HCT116 (cell line): ENCODE data around the gene TRAPPC12.

ENCODE experiments used
- POLR2AphosphoS5 ChIP-seq: IDR thresholded peaks from 2 replicates; pipeline ENCODE4 v1.6.1; 2011; ENCODE audit warnings: mild to moderate bottlenecking, low read depth, low read length, moderate library complexity
- TF ChIP-seq, protein P1 (sequence below), 3 experiments: fragments of 200-600 bp in 1 of 3; sonication (generic) in 1 of 3; IDR thresholded peaks in 2 of 3; conservative IDR thresholded peaks in 1 of 3; 2 replicates each; pipeline ENCODE4 v1.5.1; 2012 to 2017; ENCODE audit warnings: low read depth in 2 of 3, low read length in 2 of 3, antibody characterized with exemption in 1 of 3, borderline replicate concordance in 1 of 3, control low read depth in 1 of 3, mild to moderate bottlenecking in 1 of 3, mixed read lengths in 1 of 3, mixed run types in 1 of 3, moderate library complexity in 1 of 3; ENCODE audit not compliant: insufficient read depth in 1 of 3

DNA sequence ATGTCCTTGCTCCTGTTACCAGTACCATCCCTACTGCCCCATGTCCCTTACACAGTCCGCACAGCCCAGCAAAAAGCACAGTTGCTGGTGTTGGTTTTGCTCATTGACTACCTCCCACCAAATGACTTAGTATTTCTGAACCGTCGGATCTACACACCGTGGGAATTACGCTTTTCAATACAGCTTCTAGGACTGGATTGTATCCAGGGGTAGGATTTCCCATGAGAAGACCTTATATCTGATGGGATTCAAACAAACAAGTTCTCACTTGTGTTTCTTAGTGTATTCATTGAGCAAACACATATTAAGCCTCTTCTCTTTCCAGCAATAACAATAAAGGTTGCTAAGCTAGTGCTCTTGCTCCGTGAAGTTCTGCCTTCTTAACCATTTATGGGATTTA is 25.8 kb downstream of the TRAPPC12 start:
- no peak for TF ChIP-seq POLR2AphosphoS5
- TF ChIP-seq, protein P1, sequence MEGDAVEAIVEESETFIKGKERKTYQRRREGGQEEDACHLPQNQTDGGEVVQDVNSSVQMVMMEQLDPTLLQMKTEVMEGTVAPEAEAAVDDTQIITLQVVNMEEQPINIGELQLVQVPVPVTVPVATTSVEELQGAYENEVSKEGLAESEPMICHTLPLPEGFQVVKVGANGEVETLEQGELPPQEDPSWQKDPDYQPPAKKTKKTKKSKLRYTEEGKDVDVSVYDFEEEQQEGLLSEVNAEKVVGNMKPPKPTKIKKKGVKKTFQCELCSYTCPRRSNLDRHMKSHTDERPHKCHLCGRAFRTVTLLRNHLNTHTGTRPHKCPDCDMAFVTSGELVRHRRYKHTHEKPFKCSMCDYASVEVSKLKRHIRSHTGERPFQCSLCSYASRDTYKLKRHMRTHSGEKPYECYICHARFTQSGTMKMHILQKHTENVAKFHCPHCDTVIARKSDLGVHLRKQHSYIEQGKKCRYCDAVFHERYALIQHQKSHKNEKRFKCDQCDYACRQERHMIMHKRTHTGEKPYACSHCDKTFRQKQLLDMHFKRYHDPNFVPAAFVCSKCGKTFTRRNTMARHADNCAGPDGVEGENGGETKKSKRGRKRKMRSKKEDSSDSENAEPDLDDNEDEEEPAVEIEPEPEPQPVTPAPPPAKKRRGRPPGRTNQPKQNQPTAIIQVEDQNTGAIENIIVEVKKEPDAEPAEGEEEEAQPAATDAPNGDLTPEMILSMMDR (IDR thresholded peaks at IDR 0.05 in 2 of 3, conservative IDR thresholded peaks at IDR 0.05 in 1 of 3; ENCODE audit: borderline replicate concordance in 1 of 3, insufficient read depth in 1 of 3, low read depth in 2 of 3, low read length in 2 of 3): no peak
